SK-N-SH (cell line): Measurements from ENCODE around the gene TRIP4. TPM values are rescaled to one million over a fixed set of nuclear protein-coding genes. Genes with fewer than 3 reads are reported as not detected.
A peak's percentile ranks its signal among the peaks of the same experiment; 100 is the strongest.

ENCODE experiments used
- CTCF ChIA-PET: fragments of 300-600, 350-600 bp; formaldehyde crosslinking; extraction: SDS; loops from one replicate; lab custom pipeline; 2021; lab: Yijun Ruan, JAX
- POLR2A ChIA-PET: fragments of 350-600 bp; sonication (Branson Sonifier 250); formaldehyde crosslinking; extraction: SDS; loops from one replicate; lab custom pipeline; 2020; ENCODE audit warnings: antibody characterized with exemption, inconsistent platforms; lab: Yijun Ruan, JAX
- DNase-seq: peaks from one replicate; pipeline ENCODE4 v3.0.0; 2012
- H2AFZ ChIP-seq: fragments of 200-600 bp; sonication (generic); 2 replicates; pipeline ENCODE4 v1.8.1; 2016; ENCODE audit warnings: antibody characterized with exemption, mild to moderate bottlenecking, low read depth
- H3F3A ChIP-seq: fragments of 200-600 bp; sonication (generic); replicated peaks from 2 replicates; pipeline ENCODE3; 2016; ENCODE audit warnings: antibody characterized with exemption, mild to moderate bottlenecking; ENCODE audit not compliant: insufficient read depth
- H3K27ac ChIP-seq, 2 experiments: fragments of 200-500 bp in 1 of 2; fragments of 200-600 bp in 1 of 2; sonication (Bioruptor generic) in 1 of 2; sonication (generic), shearing (Covaris generic) in 1 of 2; 2 replicates each; pipeline versions ENCODE4 v1.5.1 to v1.6.1; 2014 to 2016; ENCODE audit warnings: low read depth in 2 of 2, inconsistent platforms in 1 of 2, low read length in 1 of 2, mild to moderate bottlenecking in 1 of 2, mixed read lengths in 1 of 2
- H3K27me3 ChIP-seq: fragments of 200-600 bp; sonication (generic), shearing (Covaris generic); 2 replicates; pipeline ENCODE4 v1.6.1; 2016; ENCODE audit warnings: mixed run types; ENCODE audit not compliant: insufficient read depth
- H3K36me3 ChIP-seq, 2 experiments: fragments of 200-500 bp in 1 of 2; fragments of 200-600 bp in 1 of 2; sonication (Bioruptor generic) in 1 of 2; sonication (generic) in 1 of 2; replicated peaks in 1 of 2; 2 replicates each; pipeline versions ENCODE3 to v1.5.1; 2014 to 2016; ENCODE audit warnings: low read length in 1 of 2, mild to moderate bottlenecking in 1 of 2; ENCODE audit not compliant: insufficient read depth in 2 of 2, control insufficient read depth in 1 of 2
- H3K4me1 ChIP-seq, 2 experiments: fragments of 200-500 bp in 1 of 2; fragments of 200-600 bp in 1 of 2; sonication (Bioruptor generic) in 1 of 2; sonication (generic), shearing (Covaris generic) in 1 of 2; 2 replicates each; pipeline versions ENCODE4 v1.5.1 to v1.6.1; 2014 to 2016; ENCODE audit warnings: low read depth in 1 of 2, low read length in 1 of 2, mixed run types in 1 of 2; ENCODE audit not compliant: insufficient read depth in 2 of 2, control insufficient read depth in 1 of 2
- H3K4me2 ChIP-seq: fragments of 200-600 bp; sonication (generic), shearing (Covaris generic); 2 replicates; pipeline ENCODE4 v1.6.1; 2017; ENCODE audit warnings: mixed run types
- H3K4me3 ChIP-seq, 2 experiments: fragments of 200-500 bp in 1 of 2; fragments of 200-600 bp in 1 of 2; sonication (Bioruptor generic) in 1 of 2; sonication (generic), shearing (Covaris generic) in 1 of 2; 2 replicates each; pipeline versions ENCODE4 v1.5.1 to v1.8.1; 2014 to 2016; ENCODE audit warnings: low read depth in 2 of 2, inconsistent platforms in 1 of 2, low read length in 1 of 2, mild to moderate bottlenecking in 1 of 2, mixed read lengths in 1 of 2, moderate library complexity in 1 of 2
- H3K79me2 ChIP-seq: fragments of 200-600 bp; sonication (generic); 2 replicates; pipeline ENCODE4 v1.8.1; 2017; ENCODE audit warnings: mild to moderate bottlenecking; ENCODE audit not compliant: insufficient read depth
- H3K9ac ChIP-seq: fragments of 200-600 bp; sonication (generic); 2 replicates; pipeline ENCODE4 v1.6.1; 2017; ENCODE audit warnings: mixed run types
- H3K9me2 ChIP-seq: fragments of 200-600 bp; sonication (generic); 2 replicates; pipeline ENCODE4 v1.6.1; 2017; ENCODE audit warnings: mixed run types
- H3K9me3 ChIP-seq: fragments of 200-600 bp; sonication (generic); 2 replicates; pipeline ENCODE4 v1.6.1; 2017; ENCODE audit warnings: mixed run types, mild to moderate bottlenecking, moderate library complexity
- H4K20me1 ChIP-seq: fragments of 200-600 bp; sonication (generic); 2 replicates; pipeline ENCODE4 v1.6.1; 2017; ENCODE audit warnings: mild to moderate bottlenecking, mixed run types; ENCODE audit not compliant: insufficient read depth
- EP300 ChIP-seq, 2 experiments: IDR thresholded peaks; 2 replicates each; pipeline versions ENCODE4 v1.4.0 to v1.6.1; 2012; ENCODE audit warnings: borderline replicate concordance in 1 of 2, low read depth in 1 of 2, low read length in 1 of 2
- FOSL2 ChIP-seq: IDR thresholded peaks from 2 replicates; pipeline ENCODE4 v1.4.0; 2012; ENCODE audit warnings: low read depth, mild to moderate bottlenecking, moderate library complexity, borderline replicate concordance
- FOXJ3 ChIP-seq: sonication (generic); formaldehyde crosslinking; IDR thresholded peaks from 2 replicates; pipeline ENCODE4 v1.5.1; 2020; ENCODE audit warnings: mild to moderate bottlenecking, missing genetic modification reagents
- MEF2A ChIP-seq: IDR thresholded peaks from 2 replicates; pipeline ENCODE4 v1.4.0; 2012; ENCODE audit warnings: low read depth, borderline replicate concordance
- MXI1 ChIP-seq: IDR thresholded peaks from 2 replicates; pipeline ENCODE4 v1.6.1; 2012; ENCODE audit warnings: mild to moderate bottlenecking, low read depth, low read length, improper control_type of control experiment
- RAD21 ChIP-seq: IDR thresholded peaks from 2 replicates; pipeline ENCODE4 v1.6.1; 2012; ENCODE audit warnings: mild to moderate bottlenecking, low read length
- RCOR1 ChIP-seq: fragments of 150-350 bp; IDR thresholded peaks from 2 replicates; pipeline ENCODE4 v1.6.1; 2017; ENCODE audit warnings: antibody characterized with exemption, low read length
- RXRA ChIP-seq: IDR thresholded peaks from 2 replicates; pipeline ENCODE4 v1.4.0; 2012; ENCODE audit warnings: low read depth, mild to moderate bottlenecking, borderline replicate concordance
- SMC3 ChIP-seq: IDR thresholded peaks from 2 replicates; pipeline ENCODE4 v1.6.1; 2012; ENCODE audit warnings: low read depth, low read length, improper control_type of control experiment
- TAF1 ChIP-seq: IDR thresholded peaks from 2 replicates; pipeline ENCODE4 v1.6.1; 2012; ENCODE audit warnings: low read depth, mild to moderate bottlenecking, low read length, moderate library complexity, borderline replicate concordance
- TCF12 ChIP-seq: IDR thresholded peaks from 2 replicates; pipeline ENCODE4 v1.4.0; 2012
- YY1 ChIP-seq: IDR thresholded peaks from 2 replicates; pipeline ENCODE4 v1.4.0; 2012; ENCODE audit warnings: low read depth, mild to moderate bottlenecking
- WGBS: methylation state at CpG from one replicate; pipeline ENCODE4 v1.1.6; 2017; ENCODE audit warnings: low lambda C conversion rate; 5-methylcytosine and 5-hydroxymethylcytosine counted together
- polyA plus RNA-seq, 3 experiments: library from polyadenylated mRNA; depleted of rRNA; stranded (reverse); fragments of >200 nt; gene quantifications; 2 replicates each; pipeline ENCODE4 v1.2.3, GENCODE V29; 2012
- TF ChIP-seq, protein P1 (sequence below): IDR thresholded peaks from 2 replicates; pipeline ENCODE4 v1.4.0; 2012; ENCODE audit warnings: low read depth
- TF ChIP-seq, protein P2 (sequence below): IDR thresholded peaks from 2 replicates; pipeline ENCODE4 v1.4.0; 2012; ENCODE audit warnings: low read depth, borderline replicate concordance

The TRIP4 gene
- polyA plus RNA-seq, 1 of the 3 experiments (the other 2 are of a cell fraction): 14.5 TPM

DNA sequence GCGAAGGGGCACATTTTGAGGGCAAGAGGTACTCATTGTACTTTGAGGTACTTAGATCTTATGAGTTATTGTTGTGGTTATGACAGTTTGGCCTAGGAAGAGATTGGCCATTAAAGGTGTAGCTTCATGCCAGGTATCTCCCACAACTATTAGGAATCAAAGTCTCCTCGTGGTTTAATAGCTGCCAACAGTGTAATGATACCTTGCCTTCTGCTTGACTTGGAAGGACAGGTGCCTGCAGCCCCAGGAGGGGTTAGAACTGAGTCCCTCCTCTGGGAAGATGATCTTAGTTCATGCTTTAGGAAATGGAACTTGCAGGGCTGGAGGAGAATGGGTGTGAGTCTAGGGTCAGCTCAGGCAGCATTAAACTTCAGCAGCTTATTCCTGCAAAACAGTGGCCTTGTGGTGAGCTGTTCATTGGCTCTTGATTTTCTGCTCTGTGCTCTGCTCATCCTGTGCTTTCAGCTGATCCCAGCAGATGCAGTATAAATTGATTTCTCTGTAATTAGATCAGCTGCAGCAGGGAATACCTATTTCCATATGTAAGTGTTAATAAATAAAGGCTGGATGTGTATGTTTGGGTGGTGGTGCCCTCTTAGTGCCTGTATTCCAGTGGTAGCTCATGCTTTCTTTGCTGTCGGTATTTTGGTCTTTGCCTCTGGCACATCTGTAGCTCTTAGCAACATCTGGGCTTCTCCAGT lies 113.2 kb downstream of the TRIP4 start:
- CTCF ChIA-PET: interaction anchor here (0.8 to 2.1 kb wide), 2 partner anchors 181 to 227 kb away, joined by 3 to 8 read pairs; no protein-coding TSS in a partner anchor
- Histone ChIP-seq H3K27ac (peak overlapping the region; percentile 77 to 78; a peak in 3 of 4 replicates), H3F3A (peaks cover 10% of the 10 kb centered on the region), H3K4me2 (no peak overlapping the region), H3K79me2 (peaks cover 94% of the 10 kb centered on the region), H3K9me2 (no peaks in the 10 kb centered on the region), H3K9me3 (no peaks in the 10 kb centered on the region), H2AFZ (no peak overlapping the region), H3K4me3 (no peak overlapping the region), H3K9ac (no peak overlapping the region), H3K4me1 (peaks cover 14 to 36% of the 10 kb centered on the region in 2 experiments), H3K36me3 (peaks cover 20 to 35% of the 10 kb centered on the region in 2 experiments), H4K20me1 (peaks cover 44% of the 10 kb centered on the region), H3K27me3 (no peaks in the 10 kb centered on the region)
- TF ChIP-seq MEF2A: no peak
- peak; percentile 57; the same call in 1 of the 2 replicates for TF ChIP-seq MXI1
- no peak for TF ChIP-seq YY1
- TF ChIP-seq FOSL2: no peak
- TF ChIP-seq, protein P1, sequence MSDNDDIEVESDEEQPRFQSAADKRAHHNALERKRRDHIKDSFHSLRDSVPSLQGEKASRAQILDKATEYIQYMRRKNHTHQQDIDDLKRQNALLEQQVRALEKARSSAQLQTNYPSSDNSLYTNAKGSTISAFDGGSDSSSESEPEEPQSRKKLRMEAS: no peak
- TF ChIP-seq TCF12: no peak
- TF ChIP-seq SMC3: peak; percentile 12; the same call in 1 of the 2 replicates
- TF ChIP-seq FOXJ3 (CRISPR knock-in tag): peak; percentile 55; the same call in 1 of the 2 replicates
- TF ChIP-seq EP300 (IDR thresholded peaks at IDR 0.05; ENCODE audit: borderline replicate concordance in 1 of 2, low read depth in 1 of 2, low read length in 1 of 2): peak in 1 of 2 experiments; percentile 13; a peak in 1 of 4 replicates
- TF ChIP-seq TAF1: no peak
- TF ChIP-seq RCOR1: peak; percentile 39; the same call in 1 of the 2 replicates
- TF ChIP-seq RXRA: no peak
- no peak for TF ChIP-seq RAD21
- POLR2A ChIA-PET: interaction anchor here (0.7 to 1.0 kb wide), 2 partner anchors 13 to 40 kb away, joined by 3 read pairs; no protein-coding TSS in a partner anchor
- 28% methylated on average over 3 of the region's 3 CpGs for WGBS
- DNase-seq: peak; percentile 46

DNA sequence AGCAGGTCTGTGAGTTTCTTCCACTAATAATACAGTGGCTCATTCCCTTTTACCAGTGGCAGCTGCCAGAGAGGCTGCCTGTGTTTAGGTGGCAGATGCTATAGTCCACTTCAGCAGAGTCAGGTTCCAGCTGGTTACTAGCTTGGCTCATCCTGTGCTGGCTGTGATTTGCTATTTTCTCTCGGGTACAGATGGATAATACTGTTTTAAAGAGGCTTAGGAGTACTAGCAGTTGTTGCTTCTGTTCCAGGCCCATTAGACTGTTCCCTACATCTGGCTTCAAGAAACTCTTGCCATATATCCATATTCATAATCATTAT lies 113.7 kb downstream of the TRIP4 start:
- peak overlapping the region; percentile 77 to 78; a peak in 3 of 4 replicates for H3K27ac ChIP-seq
- H3K79me2 ChIP-seq: peaks cover 93% of the 10 kb centered on the region
- ChIA-PET CTCF (interaction anchor here (0.8 to 2.1 kb wide), 3 partner anchors 10 to 226 kb away, joined by 3 to 8 read pairs (median 3); no protein-coding TSS in a partner anchor), POLR2A (interaction anchor here (0.7 to 1.0 kb wide), 2 partner anchors 12 to 40 kb away, joined by 3 read pairs; no protein-coding TSS in a partner anchor)
- no peaks in the 10 kb centered on the region for H3K27me3 ChIP-seq
- no peak for DNase-seq
- H3K4me2 ChIP-seq: no peak overlapping the region
- WGBS: 30% methylated on average over 1 of the region's 1 CpG
- no peak overlapping the region for H3K4me3 ChIP-seq
- H3K4me1 ChIP-seq: peaks cover 14 to 36% of the 10 kb centered on the region in 2 experiments
- H3K9ac ChIP-seq: no peak overlapping the region
- H2AFZ ChIP-seq: no peak overlapping the region
- H3K9me3 ChIP-seq: no peaks in the 10 kb centered on the region
- no peaks in the 10 kb centered on the region for H3K9me2 ChIP-seq
- TF ChIP-seq RAD21 (peak; percentile 7; the same call in 1 of the 2 replicates), FOXJ3 (CRISPR knock-in tag) (peak; percentile 43; the same call in 1 of the 2 replicates)
- TF ChIP-seq, protein P2, sequence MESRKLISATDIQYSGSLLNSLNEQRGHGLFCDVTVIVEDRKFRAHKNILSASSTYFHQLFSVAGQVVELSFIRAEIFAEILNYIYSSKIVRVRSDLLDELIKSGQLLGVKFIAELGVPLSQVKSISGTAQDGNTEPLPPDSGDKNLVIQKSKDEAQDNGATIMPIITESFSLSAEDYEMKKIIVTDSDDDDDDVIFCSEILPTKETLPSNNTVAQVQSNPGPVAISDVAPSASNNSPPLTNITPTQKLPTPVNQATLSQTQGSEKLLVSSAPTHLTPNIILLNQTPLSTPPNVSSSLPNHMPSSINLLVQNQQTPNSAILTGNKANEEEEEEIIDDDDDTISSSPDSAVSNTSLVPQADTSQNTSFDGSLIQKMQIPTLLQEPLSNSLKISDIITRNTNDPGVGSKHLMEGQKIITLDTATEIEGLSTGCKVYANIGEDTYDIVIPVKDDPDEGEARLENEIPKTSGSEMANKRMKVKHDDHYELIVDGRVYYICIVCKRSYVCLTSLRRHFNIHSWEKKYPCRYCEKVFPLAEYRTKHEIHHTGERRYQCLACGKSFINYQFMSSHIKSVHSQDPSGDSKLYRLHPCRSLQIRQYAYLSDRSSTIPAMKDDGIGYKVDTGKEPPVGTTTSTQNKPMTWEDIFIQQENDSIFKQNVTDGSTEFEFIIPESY: no peak
- H3K36me3 ChIP-seq: peaks cover 17 to 37% of the 10 kb centered on the region in 2 experiments
- H3F3A ChIP-seq: peaks cover 10% of the 10 kb centered on the region
- H4K20me1 ChIP-seq: peaks cover 39% of the 10 kb centered on the region
